ENCODE measurements around the gene KCTD12.

KCTD12 gene

GRCh38 chr13:76832258-76832988, 53.8 kb downstream of the KCTD12 start:
- DNase-seq = no peak
- in situ Hi-C loops (cut with HindIII; ENCODE audit: low pct_ligation_motif_present, low pct_unique_long_range_greater_than_20kb, low sequenced_read_pairs) = no loop called here

DNA sequence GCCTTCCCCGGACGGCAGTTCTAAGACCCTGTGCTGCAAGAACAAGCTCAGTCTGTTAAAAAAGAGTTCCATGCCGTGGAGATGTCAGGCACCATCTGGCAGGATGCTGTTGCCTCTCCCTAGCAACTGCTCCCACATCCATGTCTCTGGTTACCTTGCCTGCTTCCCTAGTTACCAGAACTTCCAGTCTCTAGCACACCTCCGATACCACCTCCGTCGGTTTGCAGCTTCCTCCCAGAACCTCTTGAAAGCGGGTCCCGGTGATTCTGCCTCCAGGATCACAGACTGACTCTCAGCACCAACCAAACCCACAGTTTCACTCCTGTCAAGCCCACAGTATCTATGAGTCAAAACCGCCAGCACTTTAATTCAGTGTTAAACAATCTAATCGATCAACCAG, 55.4 kb downstream of the KCTD12 start:
- DNase-seq = no peak
- in situ Hi-C loops (cut with HindIII; ENCODE audit: low pct_ligation_motif_present, low pct_unique_long_range_greater_than_20kb, low sequenced_read_pairs) = no loop called here

All from ACHN (cell line).